ENCODE data around the gene GARNL3.

- TF ChIP-seq CTCF (IDR thresholded peaks at IDR 0.05) (no peak), POLR2A (IDR thresholded peaks at IDR 0.05; ENCODE audit: low read depth) (no peak), POLR2AphosphoS5 (IDR thresholded peaks at IDR 0.05) (no peak)
Observed at GRCh38 chr9:127225801-127226625, 38.6 kb upstream of the GARNL3 start.
